ENCODE data around the gene SKI. TPM values are rescaled to one million over a fixed set of nuclear protein-coding genes. Genes with fewer than 3 reads are reported as not detected.

Gene SKI
- total and polyA plus RNA-seq, 2 of the 8 experiments (the other 6 are each of a cell fraction or from before 2014, with no cell fraction given): 8.3 to 87.6 TPM

- TF ChIP-seq CHD2 (IDR thresholded peaks at IDR 0.05; ENCODE audit: low read length): no peak
- TF ChIP-seq BRCA1 (IDR thresholded peaks at IDR 0.05; ENCODE audit: low read depth, low read length): no peak
These were observed 29.1 kb downstream of the SKI start (continued) for GRCh38 chr1:2257245-2257627.

All from H1 (cell line).